Measurements from ENCODE around the gene LYRM4. TPM values are rescaled to one million over a fixed set of nuclear protein-coding genes. Genes with fewer than 3 reads are reported as not detected.

LYRM4 gene
- total RNA-seq, 1 experiment from 2014 or later: 52.8 TPM

DNA sequence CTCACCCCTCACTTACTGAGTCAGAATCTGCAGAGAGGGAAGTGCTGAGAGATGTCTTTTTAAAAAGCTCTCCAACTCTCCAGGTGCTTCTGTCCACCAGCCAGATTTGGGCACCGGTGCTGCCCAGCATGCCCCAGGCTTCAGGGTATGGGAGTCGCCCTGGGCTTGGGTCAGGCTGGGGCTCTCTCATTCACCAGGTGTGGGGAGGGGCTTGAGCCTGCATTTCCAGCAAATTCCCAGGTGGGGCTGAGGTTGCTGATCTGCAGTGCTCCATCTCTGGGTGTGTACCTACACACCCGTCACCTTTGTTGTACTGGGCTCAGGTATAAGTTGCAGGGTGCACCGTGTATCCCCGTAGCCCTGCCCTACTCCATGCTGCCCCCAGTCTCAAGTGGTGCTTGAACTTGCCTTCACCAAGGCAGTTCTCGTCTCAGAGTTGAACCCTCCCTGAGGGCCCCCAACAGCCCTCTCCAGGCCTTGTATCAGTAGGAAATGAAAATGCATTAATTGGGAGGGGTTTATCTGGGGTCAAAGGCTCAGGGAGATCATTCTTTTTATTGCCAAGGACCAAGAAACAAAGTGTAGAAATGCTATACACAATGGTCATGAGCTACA lies 152.1 kb downstream of the LYRM4 start:
- Histone ChIP-seq H3K9me3 (no peaks in the 10 kb centered on the region), H3K36me3 (ENCODE audit: control insufficient read depth, insufficient read depth, low read length) (no peaks in the 10 kb centered on the region), H3K4me3 (ENCODE audit: low read depth, low read length) (no peak overlapping the region), H3K27me3 (replicated peaks; ENCODE audit: control insufficient read depth, insufficient read depth, low read length) (no peaks in the 10 kb centered on the region), H3K4me1 (no peaks in the 10 kb centered on the region)
- peaks cover 4% of the 10 kb centered on the region for H3K36me3 Mint-ChIP-seq (ENCODE audit: insufficient read depth, unreplicated experiment)
- H3K4me3 Mint-ChIP-seq (ENCODE audit: unreplicated experiment): no peak overlapping the region
- no peak for DNase-seq
- no peaks in the 10 kb centered on the region for H3K9me3 Mint-ChIP-seq (ENCODE audit: unreplicated experiment)
- intact Hi-C loops (cut with micrococcal nuclease; ENCODE audit: unreplicated experiment): no loop called here
- CTCF ChIA-PET: no interaction called here
- POLR2A ChIA-PET: no interaction called here
- no peaks in the 10 kb centered on the region for H3K4me1 Mint-ChIP-seq (ENCODE audit: low read depth, unreplicated experiment)
- TF ChIP-seq, protein P1, sequence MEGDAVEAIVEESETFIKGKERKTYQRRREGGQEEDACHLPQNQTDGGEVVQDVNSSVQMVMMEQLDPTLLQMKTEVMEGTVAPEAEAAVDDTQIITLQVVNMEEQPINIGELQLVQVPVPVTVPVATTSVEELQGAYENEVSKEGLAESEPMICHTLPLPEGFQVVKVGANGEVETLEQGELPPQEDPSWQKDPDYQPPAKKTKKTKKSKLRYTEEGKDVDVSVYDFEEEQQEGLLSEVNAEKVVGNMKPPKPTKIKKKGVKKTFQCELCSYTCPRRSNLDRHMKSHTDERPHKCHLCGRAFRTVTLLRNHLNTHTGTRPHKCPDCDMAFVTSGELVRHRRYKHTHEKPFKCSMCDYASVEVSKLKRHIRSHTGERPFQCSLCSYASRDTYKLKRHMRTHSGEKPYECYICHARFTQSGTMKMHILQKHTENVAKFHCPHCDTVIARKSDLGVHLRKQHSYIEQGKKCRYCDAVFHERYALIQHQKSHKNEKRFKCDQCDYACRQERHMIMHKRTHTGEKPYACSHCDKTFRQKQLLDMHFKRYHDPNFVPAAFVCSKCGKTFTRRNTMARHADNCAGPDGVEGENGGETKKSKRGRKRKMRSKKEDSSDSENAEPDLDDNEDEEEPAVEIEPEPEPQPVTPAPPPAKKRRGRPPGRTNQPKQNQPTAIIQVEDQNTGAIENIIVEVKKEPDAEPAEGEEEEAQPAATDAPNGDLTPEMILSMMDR (IDR thresholded peaks at IDR 0.05; ENCODE audit: insufficient read depth in 1 of 2, low read depth in 1 of 2, low read length in 1 of 2, severe bottlenecking in 1 of 2, unreplicated experiment in 1 of 2): no peak
- TSS peak; percentile 72 for BruUV-seq (replicated peaks)
- H3K27ac Mint-ChIP-seq (ENCODE audit: unreplicated experiment): no peak overlapping the region
- H3K27me3 Mint-ChIP-seq (ENCODE audit: insufficient read depth, unreplicated experiment): no peaks in the 10 kb centered on the region

DNA sequence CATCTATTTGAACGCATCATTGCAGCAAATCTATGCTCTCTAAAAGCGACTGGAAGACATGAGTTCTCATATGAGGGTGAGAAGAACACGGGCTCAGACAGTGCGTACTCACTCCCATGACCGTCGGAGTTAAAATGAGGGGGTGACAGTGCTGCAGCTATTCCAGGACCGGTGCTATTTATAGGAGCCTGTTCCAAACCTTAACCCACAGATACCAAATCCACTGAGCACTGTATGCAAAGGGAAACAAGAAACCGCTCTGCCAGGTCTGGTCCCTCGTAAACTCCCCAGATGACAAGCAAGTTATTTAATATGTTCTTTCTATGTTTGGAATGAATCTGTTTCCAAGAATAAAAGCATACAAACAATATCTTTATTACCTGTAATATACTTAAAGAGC lies 152.7 kb downstream of the LYRM4 start:
- Mint-ChIP-seq H3K36me3 (ENCODE audit: insufficient read depth, unreplicated experiment) (peaks cover 4% of the 10 kb centered on the region), H3K9me3 (ENCODE audit: unreplicated experiment) (no peaks in the 10 kb centered on the region), H3K27me3 (ENCODE audit: insufficient read depth, unreplicated experiment) (no peaks in the 10 kb centered on the region), H3K27ac (ENCODE audit: unreplicated experiment) (no peak overlapping the region), H3K4me1 (ENCODE audit: low read depth, unreplicated experiment) (no peaks in the 10 kb centered on the region), H3K4me3 (ENCODE audit: unreplicated experiment) (no peak overlapping the region)
- intact Hi-C loops (cut with micrococcal nuclease; ENCODE audit: unreplicated experiment): no loop called here
- no peak for DNase-seq
- ChIA-PET POLR2A (no interaction called here), CTCF (no interaction called here)
- no peaks in the 10 kb centered on the region for H3K27me3 ChIP-seq (replicated peaks; ENCODE audit: control insufficient read depth, insufficient read depth, low read length)
- no TSS peak for BruUV-seq (replicated peaks)
- no peaks in the 10 kb centered on the region for H3K4me1 ChIP-seq
- H3K4me3 ChIP-seq (ENCODE audit: low read depth, low read length): no peak overlapping the region
- TF ChIP-seq, protein P1 (IDR thresholded peaks at IDR 0.05; ENCODE audit: insufficient read depth in 1 of 2, low read depth in 1 of 2, low read length in 1 of 2, severe bottlenecking in 1 of 2, unreplicated experiment in 1 of 2): no peak
- H3K36me3 ChIP-seq (ENCODE audit: control insufficient read depth, insufficient read depth, low read length): no peaks in the 10 kb centered on the region
- no peaks in the 10 kb centered on the region for H3K9me3 ChIP-seq

DNA sequence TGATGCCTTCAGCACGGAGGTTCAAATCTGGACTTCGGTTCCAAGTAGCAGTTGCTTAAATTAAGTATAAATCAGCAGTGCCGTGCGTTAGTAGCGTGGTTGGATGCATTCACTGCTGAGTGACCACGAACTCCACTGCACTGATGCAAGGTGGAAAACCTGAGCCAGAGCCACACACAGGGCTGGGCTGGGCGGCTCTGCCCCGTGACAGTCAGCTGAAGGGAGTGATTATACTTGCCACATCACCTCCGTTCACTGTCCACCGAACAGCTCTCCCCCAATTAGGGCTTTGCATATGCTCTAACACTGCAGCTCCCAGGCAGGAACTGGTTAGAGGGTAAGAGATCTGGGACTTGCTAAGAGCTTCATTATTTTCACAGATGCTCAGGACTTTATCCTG lies 153.4 kb downstream of the LYRM4 start:
- intact Hi-C loops (cut with micrococcal nuclease; ENCODE audit: unreplicated experiment): no loop called here
- CTCF ChIA-PET: no interaction called here

More for the DNA sequence above, 153.4 kb downstream of the LYRM4 start:
- POLR2A ChIA-PET: no interaction called here
- TF ChIP-seq, protein P1 (IDR thresholded peaks at IDR 0.05; ENCODE audit: insufficient read depth in 1 of 2, low read depth in 1 of 2, low read length in 1 of 2, severe bottlenecking in 1 of 2, unreplicated experiment in 1 of 2): no peak
- Mint-ChIP-seq H3K27ac (ENCODE audit: unreplicated experiment) (no peak overlapping the region), H3K4me1 (ENCODE audit: low read depth, unreplicated experiment) (no peaks in the 10 kb centered on the region), H3K36me3 (ENCODE audit: insufficient read depth, unreplicated experiment) (peaks cover 4% of the 10 kb centered on the region), H3K27me3 (ENCODE audit: insufficient read depth, unreplicated experiment) (no peaks in the 10 kb centered on the region), H3K4me3 (ENCODE audit: unreplicated experiment) (no peak overlapping the region), H3K9me3 (ENCODE audit: unreplicated experiment) (no peaks in the 10 kb centered on the region)
- H3K4me3 ChIP-seq (ENCODE audit: low read depth, low read length): no peak overlapping the region
- H3K9me3 ChIP-seq: no peaks in the 10 kb centered on the region
- no peaks in the 10 kb centered on the region for H3K4me1 ChIP-seq
- no peaks in the 10 kb centered on the region for H3K27me3 ChIP-seq (replicated peaks; ENCODE audit: control insufficient read depth, insufficient read depth, low read length)
- no peaks in the 10 kb centered on the region for H3K36me3 ChIP-seq (ENCODE audit: control insufficient read depth, insufficient read depth, low read length)
- no peak for DNase-seq
- BruUV-seq (replicated peaks): no TSS peak

Data from Caco-2 (cell line).